ACHN (cell line): ENCODE measurements around the gene SEMA7A.
A peak's percentile ranks its signal among the peaks of the same experiment; 100 is the strongest.

Source experiments
- DNase-seq: peaks from one replicate; pipeline ENCODE4 v3.0.0-alpha.2; 2015
- in situ Hi-C: cut with HindIII; loops from 2 replicates; pipeline ENCODE4 v1.10.0; 2017; ENCODE audit warnings: low sequenced_read_pairs, low pct_ligation_motif_present, low pct_unique_long_range_greater_than_20kb

The SEMA7A gene

GRCh38 chr15:74454764-74455500 lies 21.2 kb upstream of the SEMA7A start:
- in situ Hi-C loops: no loop called here
- DNase-seq: no peak

DNA sequence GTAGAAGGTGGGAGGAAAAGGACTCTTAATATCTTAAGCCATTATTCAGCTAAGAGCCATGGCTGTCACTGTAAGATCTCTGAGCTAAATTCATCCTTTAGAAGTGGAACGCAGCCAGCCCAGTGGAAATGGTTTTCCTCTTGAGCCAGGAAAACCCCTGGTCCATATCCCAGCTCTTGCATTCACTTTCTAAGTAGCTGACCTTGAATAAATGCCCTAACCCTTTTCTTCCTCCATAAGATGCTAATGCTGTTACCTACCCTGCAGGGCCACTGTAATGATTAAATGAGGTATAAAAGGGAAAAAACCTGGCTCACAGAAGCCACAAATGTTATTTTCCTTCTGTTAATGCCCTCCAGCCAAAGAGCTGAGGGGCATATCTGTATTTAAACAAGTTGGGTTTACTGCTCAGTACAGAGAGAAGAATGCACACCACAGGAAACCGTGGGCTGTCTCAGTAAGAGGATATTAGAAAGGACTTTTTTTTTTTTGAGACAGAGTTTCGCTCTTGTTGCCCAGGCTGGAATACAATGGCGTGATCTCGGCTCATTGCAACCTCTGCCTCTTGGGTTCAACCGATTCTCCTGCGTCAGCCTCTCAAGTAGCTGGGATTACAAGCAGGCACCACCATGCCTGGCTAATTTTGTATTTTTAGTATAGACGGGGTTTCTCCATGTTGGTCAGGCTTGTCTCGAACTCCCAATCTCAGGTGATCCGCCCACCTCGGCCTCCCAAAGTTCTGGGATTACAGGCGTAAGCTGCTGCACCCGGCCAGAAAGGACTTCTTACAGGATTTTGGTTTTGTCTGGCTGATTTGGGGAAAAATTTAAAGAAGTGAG lies 20.4 kb upstream of the SEMA7A start:
- no peak for DNase-seq
- in situ Hi-C loops: no loop called here

GRCh38 chr15:74451861-74452835 lies 18.4 kb upstream of the SEMA7A start:
- DNase-seq: no peak
- in situ Hi-C loops: no loop called here

GRCh38 chr15:74451322-74451721 lies 17.6 kb upstream of the SEMA7A start:
- no peak for DNase-seq
- in situ Hi-C loops: no loop called here

DNA sequence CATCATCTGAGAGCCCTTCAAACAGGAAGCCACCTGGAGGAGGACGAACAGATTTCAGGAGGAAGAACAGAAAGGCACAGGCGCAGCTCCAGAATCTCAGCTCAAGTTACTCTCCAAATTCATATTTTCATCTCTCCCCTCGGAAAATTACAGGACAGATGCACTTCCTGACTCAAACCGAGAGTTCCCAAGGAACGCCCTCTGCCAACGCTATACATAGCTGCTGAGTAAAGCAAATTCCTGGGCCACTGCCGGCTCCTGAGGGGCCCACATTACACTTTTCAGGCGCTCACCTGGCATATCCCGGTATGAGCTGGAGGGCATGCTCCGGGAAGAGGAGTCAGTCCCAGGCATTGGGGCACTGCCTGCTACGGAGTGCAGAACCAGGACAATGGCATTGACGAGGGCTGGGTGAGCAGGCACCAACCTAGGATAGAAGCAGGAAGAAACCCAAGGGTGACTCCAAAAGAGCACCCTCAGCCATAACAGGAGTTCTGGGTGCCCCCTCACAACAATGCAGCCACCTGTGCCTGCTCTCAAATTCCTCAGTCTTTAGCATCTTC lies 16.0 kb upstream of the SEMA7A start:
- in situ Hi-C loops: no loop called here
- no peak for DNase-seq

GRCh38 chr15:74449095-74449494 lies 15.3 kb upstream of the SEMA7A start:
- no peak for DNase-seq
- in situ Hi-C loops: no loop called here

GRCh38 chr15:74445816-74446763 lies 12.3 kb upstream of the SEMA7A start:
- in situ Hi-C loops: no loop called here
- no peak for DNase-seq

GRCh38 chr15:74444106-74445062 lies 10.6 kb upstream of the SEMA7A start:
- in situ Hi-C loops: no loop called here
- DNase-seq: no peak

- no peak for DNase-seq
- in situ Hi-C loops: no loop called here
Observed at GRCh38 chr15:74443100-74443909, 9.5 kb upstream of the SEMA7A start.

DNA sequence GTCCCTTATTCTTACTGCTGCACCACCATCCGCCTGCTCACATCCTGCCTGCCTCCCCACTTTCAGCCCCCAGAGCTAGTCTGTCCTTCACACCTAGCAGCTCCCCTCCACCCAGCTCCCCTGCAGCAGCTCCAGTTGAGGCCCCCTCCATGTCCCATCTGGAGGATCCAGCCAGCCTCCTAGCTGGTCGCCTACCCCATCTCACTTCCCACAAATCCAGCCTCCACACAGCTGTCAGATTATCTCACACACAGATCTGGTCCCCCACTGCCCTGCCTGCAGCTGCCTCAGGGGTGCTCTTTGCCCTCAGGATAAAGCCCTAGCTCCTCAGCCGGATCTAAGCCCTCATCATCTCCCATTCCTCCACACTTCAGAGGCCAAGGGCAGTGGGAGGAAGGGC lies 8.8 kb upstream of the SEMA7A start:
- in situ Hi-C loops: no loop called here
- DNase-seq: no peak

- in situ Hi-C loops: no loop called here
- DNase-seq: no peak
Observed at GRCh38 chr15:74442063-74442462, 8.3 kb upstream of the SEMA7A start.

- DNase-seq: no peak
- in situ Hi-C loops: no loop called here
Observed at GRCh38 chr15:74441248-74441941, 7.6 kb upstream of the SEMA7A start.

DNA sequence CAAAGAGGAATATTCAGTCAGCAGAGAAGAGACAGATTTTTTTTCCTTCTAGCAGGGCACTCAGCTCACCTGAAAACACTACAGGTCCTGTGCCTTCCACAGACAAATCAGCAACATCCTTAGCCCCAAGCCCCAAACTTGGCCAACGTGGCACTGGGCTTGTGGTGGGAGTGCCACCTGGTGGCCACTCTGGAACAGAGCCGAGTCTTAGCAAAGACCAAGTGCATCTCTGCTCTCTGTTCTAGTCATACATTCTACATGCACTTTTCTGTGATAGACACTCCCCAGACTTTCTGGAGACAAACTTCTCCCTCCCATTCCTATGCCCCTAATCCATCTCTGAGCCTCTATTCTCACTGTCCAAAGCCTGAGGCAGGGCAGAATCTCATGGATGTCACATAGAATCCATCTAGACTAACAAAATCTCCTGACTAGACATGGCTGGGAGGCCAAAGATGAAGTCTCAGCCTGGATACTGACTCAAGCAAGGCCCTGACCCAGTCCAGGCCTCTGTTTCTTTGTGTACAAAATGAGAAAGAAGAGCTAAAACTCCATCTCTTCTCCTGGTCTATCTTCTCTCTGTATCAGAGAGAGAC lies 5.1 kb upstream of the SEMA7A start:
- in situ Hi-C loops: no loop called here
- DNase-seq: peak; percentile 64

GRCh38 chr15:74438206-74438605 lies 4.4 kb upstream of the SEMA7A start:
- in situ Hi-C loops: no loop called here
- no peak for DNase-seq
